HG02759 (cell line): ENCODE data around the gene CMSS1.

Experiments
- ATAC-seq: cut with Tn5 transposase; IDR thresholded peaks from one replicate; pipeline ENCODE4 v1.9.1; 2021; ENCODE audit warnings: mild to moderate bottlenecking, moderate library complexity; ENCODE audit not compliant: unreplicated experiment

Gene CMSS1

GRCh38 chr3:100124201-100124761 lies 306.6 kb downstream of the CMSS1 start:
- ATAC-seq = no peak

- no peak for ATAC-seq
Observed at GRCh38 chr3:100125161-100125938, 307.7 kb downstream of the CMSS1 start.

DNA sequence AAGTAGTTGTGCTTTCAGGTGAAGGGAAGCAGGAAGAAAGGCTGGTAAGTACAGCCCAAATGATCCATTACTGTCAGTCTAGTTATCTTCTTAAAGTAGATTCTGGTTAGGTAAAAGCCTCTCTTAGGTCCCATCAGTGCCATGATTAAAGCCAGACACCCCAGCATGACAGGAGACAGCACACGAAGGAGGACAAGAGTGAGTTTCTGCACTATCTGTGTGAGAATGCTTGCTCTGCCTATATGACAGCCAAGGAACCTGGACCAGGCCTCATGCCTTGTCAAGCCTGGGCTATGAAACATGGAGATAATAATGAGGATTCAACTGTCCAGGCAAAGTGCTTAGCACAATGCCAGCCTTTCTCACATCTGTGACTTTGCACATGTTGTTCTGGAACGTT lies 310.1 kb downstream of the CMSS1 start:
- no peak for ATAC-seq

DNA sequence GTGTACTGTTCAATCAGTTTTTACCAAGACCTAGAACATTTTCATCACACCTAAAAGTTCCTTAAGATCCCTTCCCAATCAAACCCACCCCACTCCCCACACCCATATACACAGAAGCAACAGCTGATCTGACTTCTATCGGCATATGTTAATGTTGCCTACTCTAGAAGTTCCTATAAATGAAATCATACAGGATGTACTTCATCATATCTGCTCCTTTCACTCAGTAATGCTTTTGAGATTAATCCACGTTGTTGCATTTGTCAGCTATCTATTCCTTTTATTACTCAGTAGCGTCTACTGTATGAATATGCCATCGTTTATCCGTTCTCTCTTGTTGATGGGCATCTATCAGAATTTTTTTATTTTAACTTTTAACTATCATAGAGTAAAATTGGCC lies 310.9 kb downstream of the CMSS1 start:
- no peak for ATAC-seq

DNA sequence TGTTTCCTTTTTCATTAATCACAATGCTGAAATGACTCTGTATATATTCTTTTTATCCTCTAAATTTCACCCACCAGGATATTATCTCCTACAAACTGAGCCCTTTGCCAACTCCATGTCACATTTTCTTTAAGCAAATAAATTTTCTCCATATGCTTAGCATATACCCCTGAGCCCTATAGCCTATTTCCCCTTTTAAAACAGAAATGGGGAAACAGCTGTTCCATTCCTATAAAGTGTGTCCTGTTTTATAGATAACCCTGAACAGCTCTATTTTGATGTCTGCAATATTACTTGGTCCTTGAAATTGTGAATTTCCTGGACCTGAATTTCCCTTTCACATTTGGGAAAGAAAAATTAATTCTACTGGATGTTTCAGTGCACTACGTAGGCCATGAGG lies 312.3 kb downstream of the CMSS1 start:
- ATAC-seq = no peak

- no peak for ATAC-seq
Observed at GRCh38 chr3:100131241-100131640, 313.6 kb downstream of the CMSS1 start.

DNA sequence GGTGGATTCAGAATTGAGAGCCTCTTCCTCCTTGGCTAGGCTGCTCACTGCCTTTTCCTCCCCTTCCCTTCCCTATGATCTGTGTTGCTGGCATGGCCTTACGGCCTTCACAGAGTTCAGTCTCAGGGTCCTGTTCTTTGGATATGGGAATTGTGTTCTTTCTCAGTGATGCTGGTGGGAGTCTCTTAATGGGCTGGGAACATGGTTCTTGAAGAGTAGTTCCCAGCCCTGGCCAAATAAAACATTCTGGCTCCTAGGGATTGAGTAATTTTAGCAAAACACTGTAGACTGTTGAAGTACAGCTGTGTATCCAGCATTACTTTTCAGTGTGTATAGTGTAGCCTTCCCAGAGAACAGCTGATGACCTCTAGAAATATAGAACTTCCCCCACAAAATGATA lies 319.3 kb downstream of the CMSS1 start:
- ATAC-seq = no peak

DNA sequence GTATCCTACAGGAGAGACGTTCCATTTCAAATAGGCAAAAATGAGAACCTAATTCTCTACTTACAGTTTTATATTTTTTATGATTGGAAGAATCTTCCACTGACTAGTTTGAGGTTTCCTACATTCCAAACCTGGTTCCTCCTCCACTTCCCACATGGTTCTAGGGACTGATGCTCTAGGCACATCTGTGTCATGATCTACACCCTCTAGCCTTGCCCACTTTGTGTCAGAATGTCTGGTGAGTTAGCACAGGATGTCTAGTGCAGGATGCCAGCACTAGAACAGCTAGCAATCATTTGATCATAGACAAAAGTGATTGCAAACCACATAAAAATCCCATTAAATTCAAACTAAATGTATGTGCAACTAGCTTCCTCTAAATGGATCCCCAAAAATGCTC lies 323.3 kb downstream of the CMSS1 start:
- no peak for ATAC-seq

DNA sequence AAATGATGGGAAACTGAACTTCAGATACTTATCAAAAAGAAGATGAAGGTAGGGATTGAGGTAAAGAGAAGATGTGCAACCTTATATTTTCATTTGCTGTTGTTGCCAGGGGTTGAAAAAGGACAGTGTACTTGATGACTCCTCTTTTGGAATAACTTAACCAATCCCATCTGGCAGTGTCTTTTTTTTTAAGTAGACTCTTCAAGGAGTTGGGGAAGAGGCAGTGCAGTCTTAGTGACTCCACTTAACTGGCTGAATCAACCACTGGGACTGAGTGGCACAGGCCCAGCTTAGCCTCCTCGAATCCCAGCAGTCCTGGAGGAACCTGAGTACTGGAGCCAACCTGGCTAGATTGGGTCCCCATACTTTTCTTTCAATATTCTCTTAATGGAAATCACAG lies 323.9 kb downstream of the CMSS1 start:
- no peak for ATAC-seq

DNA sequence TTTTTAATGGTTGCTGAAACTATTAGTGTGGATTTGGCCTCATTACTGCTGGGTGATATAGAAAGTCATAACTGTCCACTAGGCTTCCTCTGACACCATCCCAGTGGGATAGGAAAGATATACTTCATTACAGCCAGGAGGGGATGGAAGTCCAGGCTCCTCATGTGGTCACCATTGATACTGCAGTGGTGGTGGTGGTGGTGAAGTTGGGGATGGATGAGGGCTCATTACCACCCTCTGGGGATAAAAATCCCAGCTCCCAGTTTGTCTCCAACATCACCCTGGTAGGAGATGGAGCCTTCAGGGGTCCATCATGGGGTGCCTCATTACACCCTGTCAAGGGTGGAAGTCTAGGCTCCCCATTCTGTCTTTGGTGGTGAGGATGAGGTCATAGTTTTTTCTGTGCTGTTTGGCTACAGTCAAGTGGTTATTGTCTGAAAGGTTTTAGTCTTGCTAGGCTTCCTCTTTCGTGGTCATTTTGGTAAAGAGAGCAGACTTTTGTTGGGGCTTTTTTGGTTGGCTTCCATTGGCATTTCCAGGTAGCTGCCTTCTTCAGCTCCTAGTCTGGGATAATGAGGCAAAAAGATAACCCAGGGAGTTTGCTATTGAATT lies 326.7 kb downstream of the CMSS1 start:
- ATAC-seq = peak; percentile 88

DNA sequence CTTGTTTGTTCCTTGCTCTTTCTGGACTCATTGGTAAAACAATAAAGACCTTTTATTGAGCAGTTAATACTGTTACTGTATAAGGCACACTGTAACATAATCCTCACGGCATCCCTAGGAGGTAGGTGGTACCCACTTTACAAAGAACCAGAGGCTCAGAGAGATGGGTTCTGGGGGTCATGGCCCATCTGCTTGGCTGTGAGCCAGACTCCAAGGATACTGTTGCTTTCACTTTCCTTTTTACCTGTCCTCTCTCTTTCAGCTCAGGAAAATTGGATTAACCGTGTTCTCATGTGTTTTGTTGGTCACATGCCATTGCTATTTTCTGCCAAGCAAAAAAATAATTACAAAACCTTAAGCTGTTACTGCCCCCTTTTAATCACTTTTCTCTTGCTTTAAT lies 331.5 kb downstream of the CMSS1 start:
- ATAC-seq = no peak

- no peak for ATAC-seq
Observed at GRCh38 chr3:100149713-100150415, 332.2 kb downstream of the CMSS1 start.

DNA sequence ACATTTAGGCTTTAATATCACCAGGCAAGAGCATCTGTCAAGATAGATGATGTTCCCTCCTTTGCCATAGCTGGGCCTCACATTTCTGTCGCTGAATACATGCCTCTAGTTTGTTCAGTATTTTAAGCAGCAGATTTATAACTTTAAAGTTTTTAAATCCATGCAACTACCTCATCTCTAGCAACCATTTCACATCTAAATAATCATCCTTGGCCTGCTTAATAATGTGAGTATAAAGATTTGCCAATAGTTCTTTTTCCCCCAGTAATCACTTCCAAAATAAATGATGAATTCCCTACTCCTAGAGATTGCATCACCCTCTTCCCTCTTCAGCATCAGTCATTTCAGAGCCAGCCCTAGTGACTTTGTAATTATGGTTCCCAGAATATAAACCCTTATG lies 332.8 kb downstream of the CMSS1 start:
- no peak for ATAC-seq

- ATAC-seq = no peak
Observed at GRCh38 chr3:100151024-100151707, 333.5 kb downstream of the CMSS1 start.

DNA sequence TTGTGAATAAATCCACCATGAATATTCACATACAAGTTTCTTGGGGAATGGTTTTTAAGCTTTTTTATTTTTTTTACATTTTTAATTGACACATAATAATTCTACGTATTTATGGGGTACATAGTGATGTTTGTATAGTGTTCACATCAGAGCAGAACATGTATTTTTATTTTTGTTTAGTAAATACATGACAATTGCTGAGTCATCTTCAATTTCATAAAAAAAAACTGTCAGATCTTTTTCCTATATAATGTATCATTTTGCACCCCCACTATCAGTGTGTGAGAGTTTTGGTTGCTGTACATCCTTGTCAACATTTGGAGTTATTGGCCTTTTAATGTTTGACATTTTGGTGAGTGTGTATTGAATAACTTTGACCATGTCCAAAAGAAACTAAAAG lies 336.5 kb downstream of the CMSS1 start:
- no peak for ATAC-seq

- ATAC-seq = no peak
Observed at GRCh38 chr3:100155128-100155527, 337.5 kb downstream of the CMSS1 start.

GRCh38 chr3:100155590-100155989 lies 337.9 kb downstream of the CMSS1 start:
- no peak for ATAC-seq

- ATAC-seq = no peak
Observed at GRCh38 chr3:100157685-100158084, 340.0 kb downstream of the CMSS1 start.

- ATAC-seq = no peak
Observed at GRCh38 chr3:100158918-100159330, 341.3 kb downstream of the CMSS1 start.

DNA sequence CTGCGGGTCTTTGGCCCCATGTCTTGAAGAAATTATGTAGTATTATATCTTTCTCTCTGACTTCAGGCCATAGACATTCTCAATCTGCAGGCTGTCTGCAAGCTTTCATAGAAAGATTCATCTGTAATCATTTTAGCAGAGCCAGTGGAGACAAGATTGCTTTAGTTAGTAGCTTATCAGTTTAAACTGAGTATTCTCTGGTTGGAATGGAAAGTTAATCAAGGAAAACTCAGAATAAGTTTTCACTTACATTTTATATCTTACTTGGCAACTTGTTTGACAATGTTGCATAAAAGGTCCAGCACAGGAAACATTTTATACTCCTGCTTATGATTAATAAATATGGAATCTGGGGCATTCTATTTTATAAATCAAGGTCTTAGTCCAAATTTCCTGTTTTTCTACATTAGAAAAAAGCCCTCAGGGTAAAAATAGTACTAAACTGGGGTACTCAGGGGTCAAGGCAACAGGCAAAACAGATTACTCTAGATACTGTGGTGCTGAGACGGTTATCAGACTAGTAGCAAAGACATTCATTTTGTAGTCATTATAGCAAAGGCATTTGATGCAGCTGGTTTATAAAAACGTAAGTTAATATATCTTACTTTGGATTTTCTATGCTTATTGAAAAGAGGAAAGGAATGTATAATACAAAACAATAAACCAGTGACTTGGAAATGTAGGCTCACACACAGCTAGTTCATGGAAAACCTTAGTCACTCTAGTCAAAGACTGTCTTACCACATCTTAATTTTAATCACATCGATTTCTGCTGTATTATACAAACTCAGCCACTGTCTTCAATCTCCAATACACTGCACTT lies 341.9 kb downstream of the CMSS1 start:
- ATAC-seq = no peak
